GM19043 (cell line): ENCODE measurements around the gene NAT9.

Source experiments
- ATAC-seq: cut with Tn5 transposase; IDR thresholded peaks from one replicate; pipeline ENCODE4 v1.9.1; 2021; ENCODE audit warnings: low read depth; ENCODE audit not compliant: unreplicated experiment

Gene NAT9

DNA sequence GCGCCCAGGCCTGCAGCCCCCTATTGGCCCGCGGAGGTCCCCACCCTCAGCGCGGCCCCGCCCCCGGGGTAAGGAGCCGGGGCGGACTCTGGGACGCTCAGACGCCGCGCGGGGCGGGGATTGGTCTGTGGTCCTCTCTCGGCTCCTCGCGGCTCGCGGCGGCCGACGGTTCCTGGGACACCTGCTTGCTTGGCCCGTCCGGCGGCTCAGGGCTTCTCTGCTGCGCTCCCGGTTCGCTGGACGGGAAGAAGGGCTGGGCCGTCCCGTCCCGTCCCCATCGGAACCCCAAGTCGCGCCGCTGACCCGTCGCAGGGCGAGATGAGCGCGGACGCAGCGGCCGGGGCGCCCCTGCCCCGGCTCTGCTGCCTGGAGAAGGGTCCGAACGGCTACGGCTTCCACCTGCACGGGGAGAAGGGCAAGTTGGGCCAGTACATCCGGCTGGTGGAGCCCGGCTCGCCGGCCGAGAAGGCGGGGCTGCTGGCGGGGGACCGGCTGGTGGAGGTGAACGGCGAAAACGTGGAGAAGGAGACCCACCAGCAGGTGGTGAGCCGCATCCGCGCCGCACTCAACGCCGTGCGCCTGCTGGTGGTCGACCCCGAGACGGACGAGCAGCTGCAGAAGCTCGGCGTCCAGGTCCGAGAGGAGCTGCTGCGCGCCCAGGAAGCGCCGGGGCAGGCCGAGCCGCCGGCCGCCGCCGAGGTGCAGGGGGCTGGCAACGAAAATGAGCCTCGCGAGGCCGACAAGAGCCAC lies 27.4 kb downstream of the NAT9 start, which contains the start of gene NHERF1:
Gene NHERF1, plus strand, starts transcription at position 100 of the 750 bp plus-strand sequence. Its CDS starts 219 bp downstream, at position 319.
- peak; percentile 84 for ATAC-seq

DNA sequence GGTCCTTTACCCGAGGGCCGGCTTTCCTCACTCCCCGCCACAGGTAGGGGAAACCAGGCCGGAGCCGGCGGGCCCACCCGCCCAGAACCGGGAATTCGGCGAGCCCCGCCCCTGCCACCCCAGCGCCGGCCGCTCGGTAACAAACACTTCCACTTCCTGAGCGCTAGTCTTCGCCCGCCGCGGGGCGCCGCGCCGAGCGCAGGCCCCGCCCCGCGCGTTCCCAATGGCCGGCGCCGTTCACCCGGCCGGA lies 27.9 kb downstream of the NAT9 start:
- no peak for ATAC-seq

DNA sequence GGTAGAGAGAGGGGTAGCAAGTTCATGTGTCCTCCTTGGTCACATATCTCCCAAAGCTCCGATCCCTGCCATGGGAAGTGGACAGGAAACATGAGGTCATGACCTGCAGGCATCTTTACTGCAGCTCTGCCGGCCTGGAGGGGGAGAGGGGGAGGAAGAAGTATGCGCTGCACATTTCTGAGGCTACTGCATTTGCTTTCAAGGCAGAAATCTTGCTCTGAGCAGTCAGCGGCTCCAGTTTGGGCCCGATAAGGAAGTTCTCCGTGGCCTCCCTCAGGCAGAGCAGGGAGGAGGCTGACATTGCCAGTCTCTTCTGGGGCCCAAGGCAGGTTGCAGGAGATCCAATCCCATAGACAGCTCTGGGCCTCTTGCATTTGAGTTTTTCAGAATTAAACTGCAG lies 29.2 kb downstream of the NAT9 start:
- no peak for ATAC-seq

DNA sequence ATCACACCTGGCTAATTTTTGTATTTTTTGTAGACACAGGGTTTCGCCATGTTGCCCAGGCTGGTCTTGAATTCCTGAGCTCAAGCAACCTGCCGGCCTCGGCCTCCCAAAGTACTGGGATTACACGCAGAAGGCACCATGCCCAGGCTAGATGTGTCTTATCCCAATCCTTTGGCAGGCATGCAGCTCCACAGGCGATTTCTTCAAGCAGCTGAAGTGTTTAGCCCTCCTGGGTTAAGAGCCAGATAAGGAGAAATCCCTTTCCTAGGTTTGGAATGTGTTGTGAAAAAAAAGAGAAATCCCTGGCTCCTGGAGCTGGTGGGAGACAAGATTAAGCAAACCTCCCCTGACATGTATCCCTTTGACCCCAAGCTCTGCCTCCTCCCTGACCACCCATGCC lies 29.8 kb downstream of the NAT9 start:
- no peak for ATAC-seq

DNA sequence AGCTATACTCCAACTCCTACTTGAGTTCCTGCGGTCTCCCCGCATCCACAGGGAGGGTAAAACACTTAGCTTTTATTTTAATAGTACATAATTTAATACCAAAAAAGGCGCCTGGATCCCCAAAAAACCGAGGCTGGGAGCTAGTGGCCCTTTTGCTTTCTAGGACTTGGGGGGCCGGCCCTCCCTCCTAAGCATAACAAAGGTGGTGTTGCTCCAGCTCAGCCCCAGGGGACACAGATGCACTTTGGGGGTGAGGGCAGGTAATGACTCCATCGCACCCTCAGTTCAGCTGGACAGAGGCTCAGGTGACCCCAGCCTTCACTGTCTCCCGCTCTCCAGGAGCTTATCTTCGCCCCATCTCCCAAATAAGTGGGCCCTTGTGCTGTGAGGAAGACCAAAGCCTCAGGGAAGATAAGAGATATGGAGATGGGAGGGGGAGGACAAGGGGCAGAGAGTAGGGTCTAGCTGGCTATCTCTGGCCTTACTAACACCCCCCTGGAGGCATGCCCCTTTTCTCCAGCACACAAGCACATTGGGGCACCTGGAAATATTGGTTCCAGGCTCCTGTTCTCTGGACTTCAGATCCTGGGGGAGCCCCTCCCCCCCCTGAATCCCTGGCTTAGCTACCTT lies 30.5 kb downstream of the NAT9 start:
- ATAC-seq: no peak

DNA sequence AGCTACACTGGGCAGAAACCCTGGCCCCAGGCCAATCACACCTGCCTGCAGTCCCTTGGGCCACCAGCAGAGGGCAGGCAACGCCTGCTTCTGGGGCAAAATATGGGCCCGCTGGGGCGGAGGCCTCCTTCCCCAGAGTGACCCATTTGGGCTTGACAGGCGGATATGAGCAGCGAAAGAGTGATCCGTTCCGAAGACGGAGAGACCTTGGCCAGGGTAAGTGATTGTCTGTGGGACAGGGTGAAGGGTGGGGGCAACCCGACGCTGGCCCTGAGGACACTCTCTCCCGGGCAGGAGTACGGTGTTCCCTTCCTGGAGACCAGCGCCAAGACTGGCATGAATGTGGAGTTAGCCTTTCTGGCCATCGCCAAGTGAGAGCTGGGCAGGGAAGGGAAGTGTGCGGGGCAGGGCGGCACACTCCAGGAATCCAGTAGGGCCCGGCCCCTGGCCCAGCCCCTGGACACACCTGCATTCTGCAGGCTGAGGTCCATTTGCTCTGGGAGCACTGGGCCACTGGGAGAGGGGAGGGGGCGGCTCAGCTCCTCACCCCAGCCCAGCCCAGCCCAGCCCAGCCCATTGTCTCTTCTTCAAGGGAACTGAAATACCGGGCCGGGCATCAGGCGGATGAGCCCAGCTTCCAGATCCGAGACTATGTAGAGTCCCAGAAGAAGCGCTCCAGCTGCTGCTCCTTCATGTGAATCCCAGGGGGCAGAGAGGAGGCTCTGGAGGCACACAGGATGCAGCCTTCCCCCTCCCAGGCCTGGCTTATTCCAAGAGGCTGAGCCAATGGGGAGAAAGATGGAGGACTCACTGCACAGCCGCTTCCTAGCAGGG lies 31.2 kb downstream of the NAT9 start:
- ATAC-seq: no peak

DNA sequence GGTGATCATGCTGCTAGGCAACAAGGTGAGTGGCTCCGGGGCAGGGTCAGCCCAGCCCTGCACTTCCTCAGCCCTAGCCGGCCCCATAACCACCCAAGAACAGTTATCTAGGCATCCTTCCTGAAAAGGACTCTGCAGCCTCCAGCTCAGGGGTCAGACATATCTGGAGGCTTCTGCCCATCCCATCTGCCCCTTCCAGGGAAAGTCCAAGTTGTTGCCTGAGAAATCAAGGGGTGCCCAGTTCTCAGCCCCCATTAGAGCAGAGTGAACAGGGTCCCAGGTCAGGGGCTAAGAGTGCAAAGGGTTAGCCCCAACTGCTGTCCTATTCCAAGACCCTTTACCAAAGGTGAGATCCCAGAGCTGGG lies 31.8 kb downstream of the NAT9 start:
- ATAC-seq: no peak

DNA sequence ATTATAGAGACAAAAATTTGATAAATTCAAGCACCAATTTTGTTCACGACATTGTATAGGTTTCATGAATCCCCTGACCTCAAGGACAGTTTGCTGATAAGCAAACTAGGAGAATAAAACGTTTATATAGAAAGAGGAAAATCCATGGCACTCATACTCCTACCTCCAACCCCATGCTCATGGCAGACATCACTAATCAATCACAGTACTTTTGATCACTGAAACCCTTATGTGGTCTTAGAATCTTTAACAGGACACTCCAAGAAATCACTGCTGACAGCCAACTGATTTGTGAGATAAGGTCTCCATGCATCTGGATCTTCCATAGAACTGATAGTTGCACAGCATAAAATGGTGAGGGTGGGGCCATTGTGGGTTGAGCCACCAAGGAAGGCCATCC lies 32.4 kb downstream of the NAT9 start:
- ATAC-seq: no peak

DNA sequence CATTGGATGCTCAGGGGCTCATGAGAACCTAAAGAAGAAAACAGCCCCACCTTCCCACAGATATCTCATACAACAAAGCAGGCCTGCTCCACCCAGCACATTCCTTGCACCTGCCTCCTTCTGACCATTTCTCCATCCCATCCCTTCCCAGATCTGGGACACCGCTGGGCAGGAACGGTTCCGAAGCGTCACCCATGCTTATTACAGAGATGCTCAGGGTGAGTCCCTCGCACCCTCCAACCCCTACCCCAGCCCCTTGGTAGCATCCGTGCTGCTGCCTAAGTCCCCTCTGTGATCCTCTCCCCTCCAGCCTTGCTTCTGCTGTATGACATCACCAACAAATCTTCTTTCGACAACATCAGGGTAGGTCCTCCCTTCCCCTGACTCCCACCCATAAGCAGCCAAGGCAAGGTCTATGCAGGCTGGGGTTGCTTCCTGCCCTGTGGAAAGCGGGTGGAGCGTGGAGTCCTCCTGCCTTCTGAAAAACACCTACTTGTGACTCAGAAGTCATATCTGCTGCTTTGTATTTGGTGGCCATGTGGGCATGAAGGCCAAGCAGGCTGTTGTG lies 33.1 kb downstream of the NAT9 start:
- no peak for ATAC-seq

DNA sequence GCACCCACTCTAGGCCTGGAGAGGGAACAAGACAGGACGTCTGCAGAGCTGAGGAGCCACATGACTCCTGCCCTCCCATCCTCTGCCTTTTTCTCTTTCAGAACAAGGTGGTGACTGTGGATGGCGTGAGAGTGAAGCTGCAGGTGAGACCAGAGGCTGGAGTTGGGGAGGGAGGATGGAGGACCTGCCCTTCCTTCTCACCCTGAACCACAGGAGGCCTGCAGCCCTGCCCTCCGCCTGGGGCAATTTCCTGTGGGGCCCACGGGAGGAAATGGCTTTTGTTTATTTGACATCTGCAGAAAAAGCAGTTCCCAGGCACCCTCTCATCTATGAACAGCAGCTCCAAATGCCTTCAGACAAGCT lies 34.0 kb downstream of the NAT9 start:
- ATAC-seq: peak; percentile 46

DNA sequence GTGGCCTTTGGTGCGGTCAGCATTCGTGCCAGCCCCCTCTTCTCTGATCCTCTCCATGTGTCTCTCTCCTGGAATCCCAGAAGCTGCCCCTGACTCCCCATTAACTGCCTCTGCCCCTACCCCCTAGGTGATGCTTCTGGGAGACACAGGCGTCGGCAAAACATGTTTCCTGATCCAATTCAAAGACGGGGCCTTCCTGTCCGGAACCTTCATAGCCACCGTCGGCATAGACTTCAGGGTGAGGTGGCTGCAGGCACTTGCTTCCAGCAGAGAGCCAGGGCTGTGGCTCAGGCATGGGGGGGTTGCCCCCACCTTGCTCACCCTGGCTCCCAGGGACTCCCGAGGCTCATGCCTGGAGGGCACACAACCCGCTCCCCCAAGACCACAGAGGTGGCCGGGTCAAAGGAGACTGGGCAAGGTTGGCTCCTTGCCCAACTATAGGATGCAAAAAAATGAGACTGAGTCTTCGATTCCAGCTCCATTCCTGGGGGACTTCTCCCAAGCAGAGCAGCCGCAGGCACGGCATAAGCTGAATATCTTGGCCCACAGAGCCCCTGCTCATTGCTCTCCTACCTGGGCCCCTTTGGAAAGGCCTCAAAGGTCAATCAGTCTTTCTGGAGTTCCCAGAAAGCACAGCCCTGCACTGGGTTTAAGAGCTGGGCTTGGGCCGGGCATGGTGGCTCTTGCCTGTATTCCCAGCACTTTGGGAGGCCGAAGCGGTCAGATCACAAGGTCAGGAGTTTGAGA lies 35.3 kb downstream of the NAT9 start:
- ATAC-seq: no peak

DNA sequence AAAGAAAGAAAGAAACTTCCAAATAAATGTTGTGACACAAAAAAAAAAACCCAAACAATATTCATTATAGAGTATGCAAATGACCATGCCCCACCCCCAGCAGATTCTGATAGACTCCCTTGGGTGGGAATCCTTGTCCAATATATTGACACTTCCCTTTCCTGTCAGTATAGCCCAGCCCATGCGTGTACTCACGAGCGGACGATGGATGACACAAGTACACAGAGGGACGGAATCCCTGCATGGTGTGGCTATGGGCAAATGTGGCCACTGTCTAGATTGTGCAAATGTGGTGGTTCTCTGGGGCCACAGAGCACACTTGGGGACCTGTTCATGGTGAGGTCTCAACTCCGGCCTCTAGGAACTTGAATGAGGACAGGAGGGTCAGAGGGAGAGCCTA lies 36.0 kb downstream of the NAT9 start:
- ATAC-seq: no peak

DNA sequence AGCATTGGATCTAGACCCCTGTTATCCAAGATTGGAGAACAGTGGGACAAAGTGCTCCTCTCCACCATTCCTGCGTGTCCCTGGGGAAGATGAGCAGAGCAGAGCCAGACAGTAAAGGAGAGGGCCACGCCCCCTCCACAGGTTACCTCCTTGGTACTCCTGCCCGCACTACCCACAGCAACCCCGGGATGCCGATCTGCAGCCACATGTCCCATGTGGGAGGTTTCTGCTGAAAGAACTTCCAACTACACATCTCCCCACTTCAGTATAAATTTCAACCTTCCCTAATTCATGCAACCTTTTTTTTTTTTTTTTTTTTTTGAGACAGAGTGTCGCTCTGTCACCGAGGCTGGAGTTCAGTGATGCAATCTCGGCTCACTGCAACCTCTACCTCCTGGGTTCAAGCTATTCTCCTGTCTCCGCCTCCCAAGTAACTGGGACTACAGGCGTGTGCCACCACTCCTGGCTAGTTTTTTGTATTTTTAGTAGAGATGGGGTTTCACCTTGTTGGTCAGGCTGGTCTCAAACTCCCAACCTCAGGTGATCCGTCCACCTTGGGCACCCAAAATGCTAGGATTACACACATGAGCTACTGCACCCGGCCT lies 36.8 kb downstream of the NAT9 start:
- no peak for ATAC-seq

DNA sequence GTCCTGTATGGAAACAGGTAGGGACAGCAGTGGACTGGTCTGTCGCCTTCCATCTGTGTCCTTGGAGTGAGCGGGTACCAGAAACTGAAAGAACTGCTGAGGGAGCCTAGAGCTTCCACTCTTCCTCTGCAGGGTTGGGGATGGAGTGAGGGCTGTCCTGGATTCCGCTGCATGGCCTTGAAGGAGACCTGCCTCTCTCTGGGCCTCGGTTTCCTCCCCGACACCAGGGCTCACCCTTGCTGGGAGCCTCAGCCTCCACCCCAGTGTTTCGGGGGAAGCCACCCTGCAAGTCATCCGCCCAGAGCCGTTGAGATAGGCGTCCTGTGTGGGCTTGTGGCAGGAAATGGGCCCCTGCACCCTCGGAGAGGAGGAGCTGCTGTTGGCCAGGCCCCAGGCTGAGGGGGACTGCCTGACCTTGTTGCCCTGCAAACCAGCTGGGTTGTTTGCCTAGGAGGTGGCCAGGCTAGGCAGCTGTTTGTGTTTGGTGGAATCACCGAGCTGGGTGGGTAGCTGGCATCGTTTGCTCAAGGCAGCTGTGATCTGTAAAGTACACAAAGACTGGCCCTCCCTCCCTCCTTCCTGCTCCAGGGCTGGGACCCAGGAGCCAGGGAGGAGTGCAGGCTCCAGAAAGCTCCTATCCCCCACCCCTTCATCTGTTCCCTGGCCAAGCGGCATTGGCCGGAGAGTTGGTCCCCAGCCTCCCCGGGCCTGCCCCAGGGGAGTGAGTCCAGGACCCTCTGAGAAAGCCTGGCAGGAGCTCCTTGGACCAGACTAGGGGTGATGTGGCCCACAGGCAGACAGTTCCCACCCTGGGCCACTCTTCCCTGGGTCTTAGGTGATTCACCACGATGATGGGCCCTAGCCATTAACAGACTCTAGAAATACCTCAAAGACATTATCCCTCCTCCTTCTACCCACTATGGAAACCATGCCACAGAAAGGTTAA lies 37.8 kb downstream of the NAT9 start:
- no peak for ATAC-seq

DNA sequence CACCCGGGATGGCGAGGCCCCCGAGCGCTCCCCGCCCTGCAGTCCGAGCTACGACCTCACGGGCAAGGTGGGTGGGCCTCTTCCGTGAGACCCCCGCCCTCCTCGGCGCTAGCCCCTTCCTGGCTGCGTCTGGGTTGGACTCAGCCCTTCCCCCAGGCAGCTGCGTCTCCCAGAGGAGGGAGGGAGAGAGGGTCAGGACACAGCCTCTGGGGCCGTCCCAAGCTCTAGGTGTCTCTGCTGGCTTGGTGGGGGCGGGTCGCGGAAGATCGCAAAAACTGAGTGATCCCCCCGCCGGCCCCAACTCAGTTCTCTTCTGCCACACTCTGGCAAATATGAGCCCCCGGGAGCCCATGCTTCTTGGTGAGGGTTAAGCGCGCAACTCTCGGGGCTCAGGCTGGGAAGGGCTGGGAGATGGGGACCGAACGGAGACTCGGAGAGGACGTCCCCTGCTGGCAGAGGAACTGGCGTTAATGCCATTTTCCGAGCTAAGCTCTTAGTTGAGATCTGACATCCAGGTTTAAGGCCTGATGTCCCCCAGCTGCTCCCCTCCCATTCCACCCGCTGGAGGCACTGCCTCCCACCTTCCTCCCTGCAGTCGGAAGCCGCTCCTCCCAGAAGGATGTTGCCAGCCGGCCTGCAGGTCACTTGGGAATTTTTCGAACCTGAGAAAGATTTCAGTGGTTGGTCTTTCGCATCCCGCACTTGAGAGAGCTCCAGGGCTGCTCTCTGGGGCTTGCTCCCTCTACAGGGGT lies 38.7 kb downstream of the NAT9 start:
- ATAC-seq: no peak

DNA sequence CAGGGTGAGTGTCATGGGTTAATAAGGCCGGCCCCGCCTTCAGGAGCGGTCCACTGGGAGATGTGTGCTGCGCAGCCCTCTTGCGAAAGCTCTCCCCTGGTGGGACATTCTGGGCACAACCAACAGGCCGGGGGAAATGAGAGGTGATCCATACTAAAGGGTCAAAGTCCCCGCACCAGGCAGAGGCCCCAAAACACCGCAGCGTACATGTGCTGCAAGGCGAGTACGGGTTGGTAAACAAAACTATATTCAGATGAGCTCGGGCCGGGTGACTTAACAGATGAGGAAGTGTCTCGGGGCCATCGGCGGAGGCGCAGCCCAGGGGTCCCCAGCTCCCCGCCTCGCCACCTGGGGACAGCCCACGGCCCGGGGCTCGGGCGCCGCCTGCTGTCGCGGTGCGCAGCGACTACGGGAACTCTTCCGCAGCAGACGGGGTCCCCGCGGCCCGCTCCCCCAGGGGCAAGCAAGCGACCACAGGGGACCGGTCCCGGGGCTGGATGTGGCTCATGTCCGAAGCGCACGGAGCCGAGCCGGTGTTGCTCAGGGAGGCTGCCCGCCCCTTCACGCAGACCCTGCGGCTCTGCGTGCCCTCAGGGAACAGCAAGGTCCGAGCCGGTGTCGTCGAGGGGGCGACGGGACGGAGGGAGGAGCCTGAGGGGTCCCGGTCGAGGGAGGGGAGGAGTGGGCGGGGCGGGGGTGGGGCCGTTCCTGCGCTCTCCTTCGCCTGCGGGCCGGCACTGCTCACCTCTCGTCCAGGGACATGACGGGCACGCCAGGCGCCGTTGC lies 39.4 kb downstream of the NAT9 start, which contains the start of gene RAB37:
Gene RAB37, plus strand, starts transcription at position 744 of the 786 bp plus-strand sequence. Its CDS starts 17 bp downstream, at position 761.
- no peak for ATAC-seq

DNA sequence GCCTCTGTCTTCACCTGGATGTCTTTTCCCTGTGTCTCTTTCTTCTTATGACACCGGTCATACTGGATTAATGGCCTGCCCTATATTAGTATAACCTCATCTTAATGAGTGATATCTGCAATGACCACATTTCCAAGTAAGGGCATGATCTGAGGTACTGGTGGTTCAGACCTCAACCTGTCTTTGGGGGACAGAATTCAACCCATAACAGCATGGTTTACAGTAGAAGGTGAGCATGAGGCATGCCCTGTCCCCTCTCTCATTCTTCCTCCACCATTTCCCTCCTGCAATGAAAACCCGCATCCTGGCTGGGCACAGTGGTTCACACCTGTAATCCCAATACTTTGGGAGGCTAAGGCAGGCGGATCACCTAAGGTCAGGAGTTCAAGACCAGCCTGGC lies 41.9 kb downstream of the NAT9 start:
- no peak for ATAC-seq
